Esophagus muscularis mucosa (tissue), 4 donors: ENCODE data around the gene LMO7. TPM values are rescaled to one million over a fixed set of nuclear protein-coding genes. Genes with fewer than 3 reads are reported as not detected.
"Not testable (repeated sequence)": the region's sequence is repeated elsewhere in the genome, so short reads cannot be mapped to it uniquely, and the experiment has no call there.

Source experiments
- DNase-seq: peaks from one replicate; pipeline ENCODE4 v3.0.0-alpha.2; 2017; ENCODE audit errors: extremely low spot score
- H3K27ac ChIP-seq, 4 donors: fragments of 200-600 bp; sonication (generic); replicated peaks in 1 of 4; 1 replicate in 3 of 4; 2 replicates in 1 of 4; pipeline ENCODE4 v1.5.1; 2016 to 2019; ENCODE audit warnings: mild to moderate bottlenecking in 1 of 4
- H3K27me3 ChIP-seq, 4 donors: fragments of 200-600 bp; sonication (generic); one replicate each; pipeline versions ENCODE4 v1.5.1 to v1.6.0; 2016 to 2019
- H3K36me3 ChIP-seq, 4 donors: fragments of 200-600 bp; sonication (generic); one replicate each; pipeline ENCODE4 v1.5.1; 2016 to 2019
- H3K4me1 ChIP-seq, 4 donors: fragments of 200-600 bp; sonication (generic); one replicate each; pipeline ENCODE4 v1.5.1; 2016 to 2019
- H3K4me3 ChIP-seq, 4 donors: fragments of 200-600 bp; sonication (generic); 1 replicate in 2 of 4; 2 replicates in 2 of 4; pipeline ENCODE4 v1.5.1; 2016 to 2019; ENCODE audit warnings: mild to moderate bottlenecking in 4 of 4, moderate library complexity in 1 of 4
- H3K9me3 ChIP-seq, 4 donors: fragments of 200-600 bp; sonication (generic); 1 replicate in 3 of 4; 2 replicates in 1 of 4; pipeline ENCODE4 v1.5.1; 2016 to 2019
- EP300 ChIP-seq: sonication (generic); formaldehyde crosslinking; IDR thresholded peaks from one replicate; pipeline ENCODE4 v1.6.1; 2017; ENCODE audit warnings: antibody characterized with exemption
- POLR2A ChIP-seq: fragments of 450-650 bp; IDR thresholded peaks from one replicate; pipeline ENCODE4 v1.6.1; 2017; ENCODE audit warnings: antibody characterized with exemption, moderate library complexity, mild to moderate bottlenecking, low read depth
- POLR2AphosphoS5 ChIP-seq, 2 donors: sonication (generic); formaldehyde crosslinking; IDR thresholded peaks; one replicate each; pipeline ENCODE4 v1.6.1; 2017; ENCODE audit warnings: antibody characterized with exemption in 2 of 2
- WGBS: methylation state at CpG from one replicate; pipeline ENCODE4 v1.1.5; 2018; 5-methylcytosine and 5-hydroxymethylcytosine counted together
- intact Hi-C: fragments of 100-400 bp; cut with DNase I; formaldehyde crosslinking; loops from one replicate; pipeline ENCODE4 v1.15.1; 2023
- total RNA-seq, 4 donors: library from RNA; depleted of rRNA; stranded (reverse); fragments of >200 nt; gene quantifications; one replicate each; pipeline versions ENCODE4 v1.1.0 to v1.2.1, GENCODE V29; 2016
- TF ChIP-seq, protein P1 (sequence below), 3 experiments: fragments of 200-600 bp in 2 of 3; fragments of 450-650 bp in 1 of 3; sonication (generic) in 2 of 3; IDR thresholded peaks; one replicate each; pipeline ENCODE4 v1.5.1; 2017 to 2019; ENCODE audit warnings: antibody characterized with exemption in 3 of 3, mild to moderate bottlenecking in 2 of 3, moderate library complexity in 1 of 3

Gene LMO7
- total RNA-seq, 4 donors from 2014 or later, result 11.4 to 17.8 (median 14.7) TPM

DNA sequence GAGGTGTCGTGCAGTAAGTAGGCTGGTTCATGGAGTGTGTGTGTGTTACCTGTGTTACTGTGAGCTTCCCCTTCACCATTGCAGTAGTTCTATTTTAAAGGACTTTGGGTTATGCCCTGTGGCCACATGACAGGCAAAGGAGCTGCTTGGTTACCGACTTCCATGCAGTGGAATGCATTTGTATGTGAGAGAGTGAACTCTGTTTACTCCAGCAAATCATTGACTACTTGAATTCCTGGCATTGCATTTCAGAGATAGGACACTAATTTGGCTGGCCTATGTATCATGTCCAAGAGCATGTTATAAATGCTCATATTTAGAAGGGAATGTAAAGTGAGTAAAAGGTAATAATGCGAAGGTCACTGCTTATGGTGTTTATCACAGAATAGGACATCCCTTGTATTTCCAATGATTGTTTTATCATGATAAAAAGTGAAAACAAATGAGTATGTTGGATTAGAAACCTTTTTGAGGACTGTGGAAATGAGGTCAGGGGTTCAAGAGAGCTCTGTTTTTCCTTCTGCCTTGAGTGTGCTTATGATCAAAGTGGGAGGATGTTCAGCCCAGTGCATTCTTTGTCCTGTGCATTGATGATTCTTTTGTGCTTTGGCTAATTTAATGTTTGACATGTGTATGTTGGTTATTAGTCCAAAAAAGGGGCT lies 156.5 kb downstream of the LMO7 start:
- 82% methylated on average over 3 of the region's 3 CpGs for WGBS
- no peak for DNase-seq
- intact Hi-C loops, result no loop called here
- TF ChIP-seq POLR2AphosphoS5 (IDR thresholded peaks at IDR 0.05), result no peak
- TF ChIP-seq, protein P1, sequence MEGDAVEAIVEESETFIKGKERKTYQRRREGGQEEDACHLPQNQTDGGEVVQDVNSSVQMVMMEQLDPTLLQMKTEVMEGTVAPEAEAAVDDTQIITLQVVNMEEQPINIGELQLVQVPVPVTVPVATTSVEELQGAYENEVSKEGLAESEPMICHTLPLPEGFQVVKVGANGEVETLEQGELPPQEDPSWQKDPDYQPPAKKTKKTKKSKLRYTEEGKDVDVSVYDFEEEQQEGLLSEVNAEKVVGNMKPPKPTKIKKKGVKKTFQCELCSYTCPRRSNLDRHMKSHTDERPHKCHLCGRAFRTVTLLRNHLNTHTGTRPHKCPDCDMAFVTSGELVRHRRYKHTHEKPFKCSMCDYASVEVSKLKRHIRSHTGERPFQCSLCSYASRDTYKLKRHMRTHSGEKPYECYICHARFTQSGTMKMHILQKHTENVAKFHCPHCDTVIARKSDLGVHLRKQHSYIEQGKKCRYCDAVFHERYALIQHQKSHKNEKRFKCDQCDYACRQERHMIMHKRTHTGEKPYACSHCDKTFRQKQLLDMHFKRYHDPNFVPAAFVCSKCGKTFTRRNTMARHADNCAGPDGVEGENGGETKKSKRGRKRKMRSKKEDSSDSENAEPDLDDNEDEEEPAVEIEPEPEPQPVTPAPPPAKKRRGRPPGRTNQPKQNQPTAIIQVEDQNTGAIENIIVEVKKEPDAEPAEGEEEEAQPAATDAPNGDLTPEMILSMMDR (IDR thresholded peaks at IDR 0.05), result no peak
- no peak for TF ChIP-seq EP300
- no peak for TF ChIP-seq POLR2A
- Histone ChIP-seq H3K4me1 (peaks cover 4 to 34% (median 20%) of the 10 kb centered on the region in 4 donors), H3K9me3 (no peaks in the 10 kb centered on the region), H3K27ac (no peak overlapping the region), H3K4me3 (no peak overlapping the region), H3K27me3 (no peaks in the 10 kb centered on the region), H3K36me3 (peaks cover 0 to 11% (median 5%) of the 10 kb centered on the region in 4 donors)

DNA sequence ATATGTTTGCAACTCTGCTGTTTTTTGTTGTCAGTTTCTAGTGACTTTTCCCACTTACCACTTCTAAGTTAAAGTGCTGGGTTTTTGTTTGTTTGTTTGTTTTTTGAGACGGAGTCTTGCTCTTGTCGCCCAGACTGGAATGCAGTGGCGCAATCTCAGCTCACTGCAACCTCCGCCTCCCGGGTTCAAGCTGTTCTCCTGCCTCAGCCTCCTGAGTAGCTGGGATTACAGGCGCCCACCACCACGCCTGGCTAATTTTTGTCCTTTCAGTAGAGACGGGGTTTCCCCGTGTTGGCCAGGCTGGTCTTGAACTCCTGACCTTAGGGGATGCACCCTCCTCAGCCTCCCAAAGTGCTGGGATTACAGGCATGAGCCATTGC lies 157.0 kb downstream of the LMO7 start:
- intact Hi-C loops, H3K27me3 ChIP-seq, H3K4me3 ChIP-seq, DNase-seq, H3K9me3 ChIP-seq, H3K27ac ChIP-seq: not testable (repeated sequence)
- Histone ChIP-seq H3K36me3 (peaks cover 0 to 12% (median 5%) of the 10 kb centered on the region in 4 donors), H3K4me1 (peaks cover 0 to 30% (median 16%) of the 10 kb centered on the region in 4 donors)
- 93% methylated on average over 9 of the region's 9 CpGs for WGBS

DNA sequence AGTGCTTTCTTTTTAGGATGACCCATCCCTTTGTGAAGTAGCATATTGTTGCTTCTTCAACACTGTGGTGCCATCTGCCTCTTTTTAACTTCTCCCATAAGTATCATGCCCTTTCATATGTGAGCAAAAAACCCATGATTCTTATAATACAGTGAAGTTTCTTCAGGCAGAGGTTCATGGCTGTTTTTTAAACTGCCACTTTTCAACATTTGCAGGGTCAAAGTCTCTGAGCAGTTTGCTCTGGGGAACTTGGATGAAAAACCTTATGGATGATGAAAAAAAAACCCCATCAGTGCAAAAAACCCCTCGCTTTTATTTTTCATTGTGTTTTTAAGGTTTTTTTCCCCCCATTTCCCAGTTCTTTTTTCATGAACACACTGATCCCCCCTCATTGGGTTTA lies 158.5 kb downstream of the LMO7 start:
- no peak for DNase-seq
- TF ChIP-seq POLR2A (no peak), EP300 (no peak), POLR2AphosphoS5 (IDR thresholded peaks at IDR 0.05) (no peak)
- TF ChIP-seq, protein P1 (IDR thresholded peaks at IDR 0.05), result no peak
- intact Hi-C loops, result no loop called here
- Histone ChIP-seq H3K4me3 (no peak overlapping the region), H3K36me3 (peaks cover 0 to 12% (median 5%) of the 10 kb centered on the region in 4 donors), H3K4me1 (peaks cover 0 to 15% (median 5%) of the 10 kb centered on the region in 4 donors), H3K27me3 (no peaks in the 10 kb centered on the region), H3K27ac (no peak overlapping the region), H3K9me3 (no peaks in the 10 kb centered on the region)
- 100% methylated on average over 1 of the region's 1 CpG for WGBS

DNA sequence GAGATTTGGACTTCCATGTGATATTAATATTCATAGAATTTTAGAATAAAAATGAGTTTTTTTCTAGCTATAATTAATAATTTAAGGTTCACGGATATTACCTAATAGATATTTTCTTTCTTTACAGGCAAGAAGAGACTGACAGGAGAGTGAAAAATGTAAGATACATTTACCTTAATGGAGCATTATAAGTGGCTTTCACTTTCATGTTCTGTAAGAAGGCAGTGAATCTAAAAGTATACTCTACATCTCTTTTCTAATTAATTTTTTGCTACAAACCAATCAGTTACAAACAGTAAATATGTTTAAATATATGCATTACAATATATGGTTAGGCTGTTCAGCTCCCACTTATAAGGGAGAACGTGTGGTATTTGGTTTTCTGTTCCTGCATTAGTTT lies 159.1 kb downstream of the LMO7 start:
- intact Hi-C loops, result no loop called here
- 92% methylated on average over 2 of the region's 2 CpGs for WGBS
- H3K27ac ChIP-seq, result no peak overlapping the region

DNA sequence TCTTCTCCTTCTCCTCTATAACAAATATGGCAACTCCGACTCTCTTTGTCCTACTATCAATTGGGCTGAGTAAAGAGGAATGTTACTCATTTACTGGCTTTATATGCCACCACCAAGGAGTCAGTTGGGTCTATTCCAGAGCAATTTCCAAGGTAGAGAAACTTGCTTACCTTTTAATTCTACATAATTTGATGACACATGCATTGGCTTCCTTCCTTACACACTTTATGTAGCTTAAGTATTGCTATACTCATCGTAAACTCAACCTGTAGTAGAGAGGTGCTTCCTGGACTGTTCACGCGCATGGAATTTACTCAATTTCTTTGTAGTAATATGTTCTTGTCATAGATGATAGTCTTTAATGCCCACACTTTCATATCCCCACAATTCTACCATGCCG lies 160.7 kb downstream of the LMO7 start:
- intact Hi-C loops, result no loop called here
- Histone ChIP-seq H3K9me3 (no peaks in the 10 kb centered on the region), H3K27me3 (no peaks in the 10 kb centered on the region), H3K4me1 (peaks cover 0 to 1% (median 0%) of the 10 kb centered on the region in 4 donors), H3K36me3 (peaks cover 0 to 12% (median 5%) of the 10 kb centered on the region in 4 donors), H3K27ac (no peak overlapping the region), H3K4me3 (no peak overlapping the region)
- WGBS, result 95% methylated on average over 5 of the region's 5 CpGs
- TF ChIP-seq POLR2AphosphoS5 (IDR thresholded peaks at IDR 0.05) (no peak), EP300 (no peak), POLR2A (no peak)
- TF ChIP-seq, protein P1 (IDR thresholded peaks at IDR 0.05), result no peak
- no peak for DNase-seq

More for the DNA sequence above, 159.1 kb downstream of the LMO7 start:
- TF ChIP-seq POLR2AphosphoS5 (IDR thresholded peaks at IDR 0.05) (no peak), POLR2A (no peak), EP300 (no peak)
- TF ChIP-seq, protein P1 (IDR thresholded peaks at IDR 0.05), result no peak
- H3K4me3 ChIP-seq, result no peak overlapping the region
- no peaks in the 10 kb centered on the region for H3K27me3 ChIP-seq
- peaks cover 0 to 9% (median 0%) of the 10 kb centered on the region in 4 donors for H3K4me1 ChIP-seq
- peaks cover 0 to 12% (median 5%) of the 10 kb centered on the region in 4 donors for H3K36me3 ChIP-seq
- no peaks in the 10 kb centered on the region for H3K9me3 ChIP-seq
- no peak for DNase-seq
